Small intestine (tissue), 7 donors: ENCODE data around the gene REXO1. TPM values are rescaled to one million over a fixed set of nuclear protein-coding genes. Genes with fewer than 3 reads are reported as not detected.
A peak's percentile ranks its signal among the peaks of the same experiment; 100 is the strongest.

Source experiments
- DNase-seq, 2 donors: peaks; one replicate each; pipeline versions ENCODE4 v3.0.0 to v3.0.0-alpha.2; 2013
- FAIRE-seq: peaks from 2 replicates; lab custom pipeline; 2012; peaks lifted over from hg19 to GRCh38; lab: Jason Lieb, UNC
- H3K27ac ChIP-seq, 3 donors: one replicate each; pipeline ENCODE4 v1.5.1; 2013; ENCODE audit warnings: low read length in 2 of 3, mild to moderate bottlenecking in 2 of 3, control low read depth in 1 of 3, inconsistent platforms in 1 of 3, low read depth in 1 of 3, moderate library complexity in 1 of 3
- H3K27me3 ChIP-seq, 3 donors: one replicate each; pipeline ENCODE4 v1.6.1; 2013; ENCODE audit warnings: low read length in 3 of 3, inconsistent platforms in 1 of 3; ENCODE audit not compliant: control insufficient read depth in 3 of 3, insufficient read depth in 3 of 3
- H3K36me3 ChIP-seq, 3 donors: one replicate each; pipeline ENCODE4 v1.6.1; 2013; ENCODE audit warnings: low read length in 3 of 3, inconsistent platforms in 1 of 3, low read depth in 1 of 3, mild to moderate bottlenecking in 1 of 3, moderate library complexity in 1 of 3; ENCODE audit not compliant: control insufficient read depth in 3 of 3, insufficient read depth in 2 of 3
- H3K4me1 ChIP-seq, 3 donors: one replicate each; pipeline ENCODE4 v1.6.1; 2013; ENCODE audit warnings: low read length in 2 of 3, inconsistent platforms in 1 of 3, low read depth in 1 of 3, mild to moderate bottlenecking in 1 of 3, moderate library complexity in 1 of 3; ENCODE audit not compliant: control insufficient read depth in 3 of 3, insufficient read depth in 2 of 3
- H3K4me3 ChIP-seq, 3 donors: one replicate each; pipeline ENCODE4 v1.5.1; 2013; ENCODE audit warnings: low read length in 3 of 3, control low read depth in 1 of 3, inconsistent platforms in 1 of 3, low read depth in 1 of 3, mild to moderate bottlenecking in 1 of 3, moderate library complexity in 1 of 3
- H3K9me3 ChIP-seq, 2 donors: one replicate each; pipeline ENCODE4 v1.6.1; 2013; ENCODE audit warnings: low read depth in 1 of 2, low read length in 1 of 2; ENCODE audit not compliant: control insufficient read depth in 2 of 2, insufficient read depth in 1 of 2
- whole genome bisulfite sequencing, 3 donors: extraction: QIAGEN DNeasy Blood & Tissue Kit; methylation state at CpG; one replicate each; pipeline ENCODE4 v1.1.7; 2013; 5-methylcytosine and 5-hydroxymethylcytosine counted together
- polyA plus RNA-seq, 4 donors: library from polyadenylated mRNA; stranded (reverse) in 3 of 4; unstranded in 1 of 4; fragments of 200-250 nt in 3 of 4; fragments of 120-200 nt in 1 of 4; gene quantifications; one replicate each; pipeline versions ENCODE4 v1.2.1 to v1.2.3, GENCODE V29; 2013
- donor health status: healthy with polysubstance abuse.
- donor health status: control.
- donor health status: control.
- donor health status: Bipolar disorder and iron deficiency.
- donor health status: healthy.

REXO1 gene
- polyA plus RNA-seq, 4 donors: 18.4 to 31.8 (median 23.6) TPM

- H3K9me3 ChIP-seq: no peaks in the 10 kb centered on the region
- H3K4me3 ChIP-seq: peak overlapping the region in 2 of 3 donors; percentile 3 to 62
- H3K36me3 ChIP-seq: peaks cover 0 to 38% (median 0%) of the 10 kb centered on the region in 3 donors
- DNase-seq (peak in 1 of 2 donors; percentile 49), FAIRE-seq (no peak)
- H3K4me1 ChIP-seq: peaks cover 24 to 89% (median 32%) of the 10 kb centered on the region in 3 donors
- WGBS, 3 donors: 9 to 13% (median 11%) methylated on average over 13 of the region's 13 CpGs
- no peaks in the 10 kb centered on the region for H3K27me3 ChIP-seq
- peak overlapping the region; percentile 96 to 98 (median 96) for H3K27ac ChIP-seq
Observed at GRCh38 chr19:1855828-1856255, 7.6 kb upstream of the REXO1 start.

- Histone ChIP-seq H3K36me3 (peaks cover 0 to 38% (median 0%) of the 10 kb centered on the region in 3 donors), H3K9me3 (no peaks in the 10 kb centered on the region), H3K27ac (peak overlapping the region; percentile 96 to 98 (median 96)), H3K4me1 (peaks cover 24 to 83% (median 26%) of the 10 kb centered on the region in 3 donors), H3K27me3 (no peaks in the 10 kb centered on the region), H3K4me3 (peak overlapping the region in 2 of 3 donors; percentile 4 to 62)
- 7 to 12% (median 10%) methylated on average over 23 to 33 of the region's 33 CpGs for WGBS, 3 donors
- FAIRE-seq (no peak), DNase-seq (peak; percentile 95 to 96)
Observed at GRCh38 chr19:1855040-1855827, 7.0 kb upstream of the REXO1 start.

DNA sequence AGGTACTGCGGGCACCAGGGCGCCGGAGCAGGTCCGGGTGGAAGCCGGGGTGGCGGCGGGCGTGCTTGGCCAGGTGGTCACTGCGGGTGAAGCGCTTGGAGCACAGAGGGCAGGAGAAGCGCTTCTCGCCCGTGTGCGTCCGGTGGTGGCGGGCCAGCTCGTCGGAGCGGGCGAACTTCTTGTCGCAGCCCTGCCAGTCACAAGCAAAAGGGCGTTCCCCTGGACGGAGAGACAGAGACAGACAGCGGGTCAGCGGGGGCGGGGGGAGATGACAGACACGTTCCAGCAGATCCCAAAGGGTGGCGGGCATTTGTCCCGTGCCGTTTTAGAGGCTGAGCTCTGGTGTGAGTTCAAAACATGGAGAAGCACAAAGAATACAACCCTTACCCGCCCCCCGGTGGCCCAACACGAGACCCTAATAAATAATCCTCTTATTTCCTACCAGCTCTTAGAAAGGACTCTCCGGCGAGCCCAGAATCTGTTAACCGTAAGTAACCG lies 6.3 kb upstream of the REXO1 start:
- H3K9me3 ChIP-seq: no peaks in the 10 kb centered on the region
- no peaks in the 10 kb centered on the region for H3K27me3 ChIP-seq
- 77 to 80% (median 79%) methylated on average over 32 to 37 of the region's 37 CpGs for WGBS, 3 donors
- DNase-seq (no peak), FAIRE-seq (no peak)
- no peak overlapping the region for H3K4me3 ChIP-seq
- peaks cover 22 to 76% (median 23%) of the 10 kb centered on the region in 3 donors for H3K4me1 ChIP-seq
- peaks cover 0 to 38% (median 0%) of the 10 kb centered on the region in 3 donors for H3K36me3 ChIP-seq
- H3K27ac ChIP-seq: peak overlapping the region; percentile 77 to 96 (median 83)

GRCh38 chr19:1854039-1854541 lies 5.8 kb upstream of the REXO1 start:
- 59 to 77% (median 71%) methylated on average over 12 to 16 of the region's 16 CpGs for WGBS, 3 donors
- H3K27ac ChIP-seq: peak overlapping the region in 1 of 3 donors; percentile 71
- FAIRE-seq (no peak), DNase-seq (no peak)
- H3K4me3 ChIP-seq: no peak overlapping the region
- H3K4me1 ChIP-seq: peaks cover 17 to 71% (median 20%) of the 10 kb centered on the region in 3 donors
- peaks cover 0 to 38% (median 0%) of the 10 kb centered on the region in 3 donors for H3K36me3 ChIP-seq
- no peaks in the 10 kb centered on the region for H3K27me3 ChIP-seq
- H3K9me3 ChIP-seq: no peaks in the 10 kb centered on the region

GRCh38 chr19:1853295-1854038 lies 5.2 kb upstream of the REXO1 start:
- peak; percentile 91 to 93 for DNase-seq
- H3K4me3 ChIP-seq: no peak overlapping the region
- 13 to 26% (median 20%) methylated on average over 23 to 27 of the region's 27 CpGs for WGBS, 3 donors
- H3K9me3 ChIP-seq: no peaks in the 10 kb centered on the region
- no peaks in the 10 kb centered on the region for H3K27me3 ChIP-seq
- H3K4me1 ChIP-seq: peaks cover 16 to 67% (median 18%) of the 10 kb centered on the region in 3 donors
- FAIRE-seq: no peak
- H3K36me3 ChIP-seq: peaks cover 0 to 37% (median 0%) of the 10 kb centered on the region in 3 donors
- H3K27ac ChIP-seq: peak overlapping the region; percentile 29 to 71 (median 58)

GRCh38 chr19:1852581-1853128 lies 4.4 kb upstream of the REXO1 start:
- no peak for DNase-seq
- Histone ChIP-seq H3K27me3 (no peaks in the 10 kb centered on the region), H3K4me1 (peaks cover 14 to 59% (median 17%) of the 10 kb centered on the region in 3 donors), H3K9me3 (no peaks in the 10 kb centered on the region), H3K27ac (no peak overlapping the region), H3K36me3 (peaks cover 0 to 33% (median 0%) of the 10 kb centered on the region in 3 donors), H3K4me3 (no peak overlapping the region)
- FAIRE-seq: no peak
- WGBS, 3 donors: 66 to 72% (median 67%) methylated on average over 6 to 9 of the region's 9 CpGs

- no peak overlapping the region for H3K27ac ChIP-seq
- peaks cover 12 to 55% (median 18%) of the 10 kb centered on the region in 3 donors for H3K4me1 ChIP-seq
- WGBS, 3 donors: 32 to 57% (median 49%) methylated on average over 51 to 66 of the region's 66 CpGs
- no peaks in the 10 kb centered on the region for H3K9me3 ChIP-seq
- H3K27me3 ChIP-seq: no peaks in the 10 kb centered on the region
- peaks cover 0 to 34% (median 0%) of the 10 kb centered on the region in 3 donors for H3K36me3 ChIP-seq
- no peak overlapping the region for H3K4me3 ChIP-seq
- DNase-seq (peak in 1 of 2 donors; percentile 39), FAIRE-seq (no peak)
Observed at GRCh38 chr19:1851654-1852580, 3.6 kb upstream of the REXO1 start.
